Activated CD4-positive, CD25-positive, alpha-beta regulatory T cell (primary cell): ENCODE measurements around the gene LRRK1.
"Not testable (repeated sequence)": the region's sequence is repeated elsewhere in the genome, so short reads cannot be mapped to it uniquely, and the experiment has no call there.

ENCODE experiments used
- DNase-seq, 4 experiments: peaks; one replicate each; lab custom pipeline; 2025; lab: John Stamatoyannopoulos, UW

The LRRK1 gene

GRCh38 chr15:101071651-101072050 lies 152.5 kb downstream of the LRRK1 start:
- no peak for DNase-seq

GRCh38 chr15:101072235-101072634 lies 153.1 kb downstream of the LRRK1 start:
- DNase-seq: not testable (repeated sequence)

- DNase-seq: not testable (repeated sequence)
Measured at GRCh38 chr15:101077806-101078668, 158.9 kb downstream of the LRRK1 start.

GRCh38 chr15:101078669-101079323 lies 159.6 kb downstream of the LRRK1 start:
- DNase-seq: no peak

- DNase-seq: no peak
Measured at GRCh38 chr15:101081900-101082299, 162.7 kb downstream of the LRRK1 start.

GRCh38 chr15:101083336-101084045 lies 164.3 kb downstream of the LRRK1 start:
- no peak for DNase-seq

GRCh38 chr15:101084801-101085200 lies 165.6 kb downstream of the LRRK1 start:
- no peak for DNase-seq

- DNase-seq: no peak
Measured at GRCh38 chr15:101085311-101085700, 166.1 kb downstream of the LRRK1 start.

- DNase-seq: no peak
Measured at GRCh38 chr15:101086394-101087171, 167.4 kb downstream of the LRRK1 start.

GRCh38 chr15:101087172-101087769 lies 168.1 kb downstream of the LRRK1 start:
- no peak for DNase-seq

GRCh38 chr15:101088271-101088670 lies 169.1 kb downstream of the LRRK1 start:
- DNase-seq: no peak

- DNase-seq: peak; percentile 60 to 80 (median 72)
Measured at GRCh38 chr15:101088788-101089578, 169.8 kb downstream of the LRRK1 start.

GRCh38 chr15:101089579-101090427 lies 170.6 kb downstream of the LRRK1 start:
- DNase-seq: no peak

GRCh38 chr15:101090428-101090790 lies 171.3 kb downstream of the LRRK1 start:
- DNase-seq: no peak

- DNase-seq: no peak
Measured at GRCh38 chr15:101091080-101092017, 172.2 kb downstream of the LRRK1 start.

GRCh38 chr15:101092156-101092866 lies 173.2 kb downstream of the LRRK1 start:
- no peak for DNase-seq

GRCh38 chr15:101092867-101093202 lies 173.7 kb downstream of the LRRK1 start:
- no peak for DNase-seq

- no peak for DNase-seq
Measured at GRCh38 chr15:101093958-101094357, 174.8 kb downstream of the LRRK1 start.
